SK-N-SH (cell line): ENCODE results near the gene ZC3H7A. TPM values are rescaled to one million over a fixed set of nuclear protein-coding genes. Genes with fewer than 3 reads are reported as not detected.

Experiments used
- CTCF ChIA-PET: fragments of 300-600, 350-600 bp; formaldehyde crosslinking; extraction: SDS; loops from one replicate; lab custom pipeline; 2021; lab: Yijun Ruan, JAX
- POLR2A ChIA-PET: fragments of 350-600 bp; sonication (Branson Sonifier 250); formaldehyde crosslinking; extraction: SDS; loops from one replicate; lab custom pipeline; 2020; ENCODE audit warnings: antibody characterized with exemption, inconsistent platforms; lab: Yijun Ruan, JAX
- DNase-seq: peaks from one replicate; pipeline ENCODE4 v3.0.0; 2012
- H2AFZ ChIP-seq: fragments of 200-600 bp; sonication (generic); 2 replicates; pipeline ENCODE4 v1.8.1; 2016; ENCODE audit warnings: antibody characterized with exemption, mild to moderate bottlenecking, low read depth
- H3F3A ChIP-seq: fragments of 200-600 bp; sonication (generic); replicated peaks from 2 replicates; pipeline ENCODE3; 2016; ENCODE audit warnings: antibody characterized with exemption, mild to moderate bottlenecking; ENCODE audit not compliant: insufficient read depth
- H3K27ac ChIP-seq, 2 experiments: fragments of 200-500 bp in 1 of 2; fragments of 200-600 bp in 1 of 2; sonication (Bioruptor generic) in 1 of 2; sonication (generic), shearing (Covaris generic) in 1 of 2; 2 replicates each; pipeline versions ENCODE4 v1.5.1 to v1.6.1; 2014 to 2016; ENCODE audit warnings: low read depth in 2 of 2, inconsistent platforms in 1 of 2, low read length in 1 of 2, mild to moderate bottlenecking in 1 of 2, mixed read lengths in 1 of 2
- H3K27me3 ChIP-seq: fragments of 200-600 bp; sonication (generic), shearing (Covaris generic); 2 replicates; pipeline ENCODE4 v1.6.1; 2016; ENCODE audit warnings: mixed run types; ENCODE audit not compliant: insufficient read depth
- H3K36me3 ChIP-seq, 2 experiments: fragments of 200-500 bp in 1 of 2; fragments of 200-600 bp in 1 of 2; sonication (Bioruptor generic) in 1 of 2; sonication (generic) in 1 of 2; replicated peaks in 1 of 2; 2 replicates each; pipeline versions ENCODE3 to v1.5.1; 2014 to 2016; ENCODE audit warnings: low read length in 1 of 2, mild to moderate bottlenecking in 1 of 2; ENCODE audit not compliant: insufficient read depth in 2 of 2, control insufficient read depth in 1 of 2
- H3K4me1 ChIP-seq, 2 experiments: fragments of 200-500 bp in 1 of 2; fragments of 200-600 bp in 1 of 2; sonication (Bioruptor generic) in 1 of 2; sonication (generic), shearing (Covaris generic) in 1 of 2; 2 replicates each; pipeline versions ENCODE4 v1.5.1 to v1.6.1; 2014 to 2016; ENCODE audit warnings: low read depth in 1 of 2, low read length in 1 of 2, mixed run types in 1 of 2; ENCODE audit not compliant: insufficient read depth in 2 of 2, control insufficient read depth in 1 of 2
- H3K4me2 ChIP-seq: fragments of 200-600 bp; sonication (generic), shearing (Covaris generic); 2 replicates; pipeline ENCODE4 v1.6.1; 2017; ENCODE audit warnings: mixed run types
- H3K4me3 ChIP-seq, 2 experiments: fragments of 200-500 bp in 1 of 2; fragments of 200-600 bp in 1 of 2; sonication (Bioruptor generic) in 1 of 2; sonication (generic), shearing (Covaris generic) in 1 of 2; 2 replicates each; pipeline versions ENCODE4 v1.5.1 to v1.8.1; 2014 to 2016; ENCODE audit warnings: low read depth in 2 of 2, inconsistent platforms in 1 of 2, low read length in 1 of 2, mild to moderate bottlenecking in 1 of 2, mixed read lengths in 1 of 2, moderate library complexity in 1 of 2
- H3K79me2 ChIP-seq: fragments of 200-600 bp; sonication (generic); 2 replicates; pipeline ENCODE4 v1.8.1; 2017; ENCODE audit warnings: mild to moderate bottlenecking; ENCODE audit not compliant: insufficient read depth
- H3K9ac ChIP-seq: fragments of 200-600 bp; sonication (generic); 2 replicates; pipeline ENCODE4 v1.6.1; 2017; ENCODE audit warnings: mixed run types
- H3K9me2 ChIP-seq: fragments of 200-600 bp; sonication (generic); 2 replicates; pipeline ENCODE4 v1.6.1; 2017; ENCODE audit warnings: mixed run types
- H3K9me3 ChIP-seq: fragments of 200-600 bp; sonication (generic); 2 replicates; pipeline ENCODE4 v1.6.1; 2017; ENCODE audit warnings: mixed run types, mild to moderate bottlenecking, moderate library complexity
- H4K20me1 ChIP-seq: fragments of 200-600 bp; sonication (generic); 2 replicates; pipeline ENCODE4 v1.6.1; 2017; ENCODE audit warnings: mild to moderate bottlenecking, mixed run types; ENCODE audit not compliant: insufficient read depth
- CTCF ChIP-seq: fragments of 200-600 bp; sonication (generic); IDR thresholded peaks from 2 replicates; pipeline ENCODE4 v1.6.1; 2017; ENCODE audit warnings: antibody characterized with exemption, mild to moderate bottlenecking, moderate library complexity
- ELF1 ChIP-seq: IDR thresholded peaks from 2 replicates; pipeline ENCODE4 v1.4.0; 2012
- EZH2phosphoT487 ChIP-seq: fragments of 200-600 bp; sonication (generic); IDR thresholded peaks from 2 replicates; pipeline ENCODE4 v1.6.1; 2017; ENCODE audit warnings: low read depth, mixed run types, mild to moderate bottlenecking, antibody characterized with exemption, moderate library complexity, borderline replicate concordance
- FOSL2 ChIP-seq: IDR thresholded peaks from 2 replicates; pipeline ENCODE4 v1.4.0; 2012; ENCODE audit warnings: low read depth, mild to moderate bottlenecking, moderate library complexity, borderline replicate concordance
- FOXJ3 ChIP-seq: sonication (generic); formaldehyde crosslinking; IDR thresholded peaks from 2 replicates; pipeline ENCODE4 v1.5.1; 2020; ENCODE audit warnings: mild to moderate bottlenecking, missing genetic modification reagents
- FOXM1 ChIP-seq: IDR thresholded peaks from 2 replicates; pipeline ENCODE4 v1.4.0; 2012; ENCODE audit warnings: low read depth, mild to moderate bottlenecking
- GABPA ChIP-seq: IDR thresholded peaks from 2 replicates; pipeline ENCODE4 v1.4.0; 2012; ENCODE audit warnings: low read depth, mild to moderate bottlenecking
- MAX ChIP-seq: IDR thresholded peaks from 2 replicates; pipeline ENCODE4 v1.4.0; 2012; ENCODE audit warnings: low read depth
- MXI1 ChIP-seq: IDR thresholded peaks from 2 replicates; pipeline ENCODE4 v1.6.1; 2012; ENCODE audit warnings: mild to moderate bottlenecking, low read depth, low read length, improper control_type of control experiment
- NFIC ChIP-seq: IDR thresholded peaks from 2 replicates; pipeline ENCODE4 v1.4.0; 2012; ENCODE audit warnings: borderline replicate concordance
- RXRA ChIP-seq: IDR thresholded peaks from 2 replicates; pipeline ENCODE4 v1.4.0; 2012; ENCODE audit warnings: low read depth, mild to moderate bottlenecking, borderline replicate concordance
- TAF1 ChIP-seq: IDR thresholded peaks from 2 replicates; pipeline ENCODE4 v1.6.1; 2012; ENCODE audit warnings: low read depth, mild to moderate bottlenecking, low read length, moderate library complexity, borderline replicate concordance
- TEAD4 ChIP-seq: IDR thresholded peaks from 2 replicates; pipeline ENCODE4 v1.4.0; 2012; ENCODE audit warnings: mild to moderate bottlenecking, borderline replicate concordance; ENCODE audit not compliant: insufficient read depth
- WGBS: methylation state at CpG from one replicate; pipeline ENCODE4 v1.1.6; 2017; ENCODE audit warnings: low lambda C conversion rate; 5-methylcytosine and 5-hydroxymethylcytosine counted together
- polyA plus RNA-seq, 3 experiments: library from polyadenylated mRNA; depleted of rRNA; stranded (reverse); fragments of >200 nt; gene quantifications; 2 replicates each; pipeline ENCODE4 v1.2.3, GENCODE V29; 2012
- TF ChIP-seq, protein P1 (sequence below): fragments of 150-350 bp; IDR thresholded peaks from 2 replicates; pipeline ENCODE4 v1.6.1; 2017; ENCODE audit warnings: antibody characterized with exemption, low read length, low read depth, borderline replicate concordance
- TF ChIP-seq, protein P2 (sequence below): IDR thresholded peaks from 2 replicates; pipeline ENCODE4 v1.4.0; 2012; ENCODE audit warnings: low read depth, borderline replicate concordance
- TF ChIP-seq, protein P3 (sequence below): fragments of 150-350 bp; IDR thresholded peaks from 2 replicates; pipeline ENCODE4 v1.6.1; 2016; ENCODE audit warnings: mild to moderate bottlenecking, low read depth, low read length

Gene ZC3H7A
- polyA plus RNA-seq, 1 of the 3 experiments (the other 2 are of a cell fraction): 31.9 TPM

- peaks cover 17% of the 10 kb centered on the region for H3F3A ChIP-seq
- CTCF ChIA-PET: interaction anchor here (1.4 to 4.2 kb wide), 4 partner anchors 19 to 348 kb away, joined by 3 to 20 read pairs (median 4); partner anchors contain the start of gene ZC3H7A
- no peak overlapping the region for H3K9ac ChIP-seq
These were observed 53.0 kb downstream of the ZC3H7A start for GRCh38 chr16:11744075-11744470.

GRCh38 chr16:11743308-11744074, 53.6 kb downstream of the ZC3H7A start:
- no peak for TF ChIP-seq EZH2phosphoT487
- TF ChIP-seq RXRA: no peak
- TF ChIP-seq MAX: no peak
- TF ChIP-seq FOXJ3 (CRISPR knock-in tag): 0 out of 2 replicates have a peak, but pooled peaks have one; percentile 1
- TF ChIP-seq ELF1: no peak
- TF ChIP-seq, protein P1, sequence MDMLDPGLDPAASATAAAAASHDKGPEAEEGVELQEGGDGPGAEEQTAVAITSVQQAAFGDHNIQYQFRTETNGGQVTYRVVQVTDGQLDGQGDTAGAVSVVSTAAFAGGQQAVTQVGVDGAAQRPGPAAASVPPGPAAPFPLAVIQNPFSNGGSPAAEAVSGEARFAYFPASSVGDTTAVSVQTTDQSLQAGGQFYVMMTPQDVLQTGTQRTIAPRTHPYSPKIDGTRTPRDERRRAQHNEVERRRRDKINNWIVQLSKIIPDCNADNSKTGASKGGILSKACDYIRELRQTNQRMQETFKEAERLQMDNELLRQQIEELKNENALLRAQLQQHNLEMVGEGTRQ: no peak
- no peak for TF ChIP-seq TEAD4
- TF ChIP-seq, protein P2, sequence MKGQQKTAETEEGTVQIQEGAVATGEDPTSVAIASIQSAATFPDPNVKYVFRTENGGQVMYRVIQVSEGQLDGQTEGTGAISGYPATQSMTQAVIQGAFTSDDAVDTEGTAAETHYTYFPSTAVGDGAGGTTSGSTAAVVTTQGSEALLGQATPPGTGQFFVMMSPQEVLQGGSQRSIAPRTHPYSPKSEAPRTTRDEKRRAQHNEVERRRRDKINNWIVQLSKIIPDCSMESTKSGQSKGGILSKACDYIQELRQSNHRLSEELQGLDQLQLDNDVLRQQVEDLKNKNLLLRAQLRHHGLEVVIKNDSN: no peak
- no peak for TF ChIP-seq FOSL2
- no peak for TF ChIP-seq NFIC
- TF ChIP-seq, protein P3, sequence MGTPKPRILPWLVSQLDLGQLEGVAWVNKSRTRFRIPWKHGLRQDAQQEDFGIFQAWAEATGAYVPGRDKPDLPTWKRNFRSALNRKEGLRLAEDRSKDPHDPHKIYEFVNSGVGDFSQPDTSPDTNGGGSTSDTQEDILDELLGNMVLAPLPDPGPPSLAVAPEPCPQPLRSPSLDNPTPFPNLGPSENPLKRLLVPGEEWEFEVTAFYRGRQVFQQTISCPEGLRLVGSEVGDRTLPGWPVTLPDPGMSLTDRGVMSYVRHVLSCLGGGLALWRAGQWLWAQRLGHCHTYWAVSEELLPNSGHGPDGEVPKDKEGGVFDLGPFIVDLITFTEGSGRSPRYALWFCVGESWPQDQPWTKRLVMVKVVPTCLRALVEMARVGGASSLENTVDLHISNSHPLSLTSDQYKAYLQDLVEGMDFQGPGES: no peak
- no peak for TF ChIP-seq FOXM1
- TF ChIP-seq CTCF: no peak
- TF ChIP-seq TAF1: no peak
- peak; percentile 42; the same call in 1 of the 2 replicates for TF ChIP-seq MXI1
- no peak for TF ChIP-seq GABPA
- WGBS: 50% methylated on average over 20 of the region's 21 CpGs

More at GRCh38 chr16:11744075-11744470, 53.0 kb downstream of the ZC3H7A start:
- no peak overlapping the region for H2AFZ ChIP-seq
- TF ChIP-seq FOSL2: no peak
- TF ChIP-seq, all 33 proteins: peak for 0
- Histone ChIP-seq H3K36me3 (peaks cover 0 to 6% of the 10 kb centered on the region in 2 experiments), H3K79me2 (peaks cover 37% of the 10 kb centered on the region), H3K4me1 (peaks cover 6 to 12% of the 10 kb centered on the region in 2 experiments; a peak in 2 of 4 replicates), H3K27me3 (no peaks in the 10 kb centered on the region), H3K4me2 (no peak overlapping the region), H4K20me1 (peaks cover 25% of the 10 kb centered on the region), H3K9me2 (no peaks in the 10 kb centered on the region), H3K27ac (no peak overlapping the region), H3K9me3 (no peaks in the 10 kb centered on the region), H3K4me3 (no peak overlapping the region)
- DNase-seq: no peak
- POLR2A ChIA-PET: interaction anchor here (0.6 to 1.0 kb wide), 3 partner anchors 9 to 57 kb away, joined by 3 to 5 read pairs (median 3); no protein-coding TSS in a partner anchor
- WGBS: 94% methylated on average over 5 of the region's 5 CpGs

More at GRCh38 chr16:11743308-11744074, 53.6 kb downstream of the ZC3H7A start:
- Histone ChIP-seq H4K20me1 (peaks cover 31% of the 10 kb centered on the region), H3K4me3 (peak overlapping the region; percentile 72 to 87), H3K36me3 (peaks cover 0 to 6% of the 10 kb centered on the region in 2 experiments), H3K9me3 (no peaks in the 10 kb centered on the region), H3K27me3 (no peaks in the 10 kb centered on the region), H3K27ac (peak overlapping the region; percentile 78 to 88), H3K79me2 (peaks cover 43% of the 10 kb centered on the region), H3F3A (peaks cover 15% of the 10 kb centered on the region), H3K4me2 (peak overlapping the region; percentile 79), H3K4me1 (peaks cover 6 to 12% of the 10 kb centered on the region in 2 experiments; a peak in 2 of 4 replicates), H3K9ac (peak overlapping the region; percentile 82), H3K9me2 (no peaks in the 10 kb centered on the region), H2AFZ (peak overlapping the region; percentile 88)
- peak; percentile 17 for DNase-seq
- ChIA-PET POLR2A (interaction anchor here (0.6 to 2.1 kb wide), 9 partner anchors 9 to 473 kb away, joined by 3 to 16 read pairs (median 4); partner anchors contain the start of gene ZC3H7A), CTCF (interaction anchor here (0.7 to 4.2 kb wide), 6 partner anchors 19 to 347 kb away, joined by 3 to 20 read pairs (median 4); partner anchors contain the start of gene ZC3H7A)
